Esophagus squamous epithelium (tissue), 5 donors: ENCODE results near the gene DHRS13. TPM values are rescaled to one million over a fixed set of nuclear protein-coding genes. Genes with fewer than 3 reads are reported as not detected.
A peak's percentile ranks its signal among the peaks of the same experiment; 100 is the strongest.

Source experiments
- DNase-seq: peaks from one replicate; lab custom pipeline; 2025; lab: John Stamatoyannopoulos, UW
- H3K27ac ChIP-seq, 4 donors: fragments of 200-600 bp; sonication (generic); one replicate each; pipeline ENCODE4 v1.5.1; 2016 to 2019; ENCODE audit warnings: mild to moderate bottlenecking in 1 of 4
- H3K27me3 ChIP-seq, 4 donors: fragments of 200-600 bp; sonication (generic); 1 replicate in 3 of 4; 2 replicates in 1 of 4; pipeline versions ENCODE4 v1.5.1 to v1.6.0; 2017 to 2021; ENCODE audit warnings: antibody characterized with exemption in 1 of 4
- H3K36me3 ChIP-seq, 3 donors: fragments of 200-600 bp; sonication (generic); one replicate each; pipeline ENCODE4 v1.5.1; 2016 to 2019
- H3K4me1 ChIP-seq, 3 donors: fragments of 200-600 bp; sonication (generic); one replicate each; pipeline ENCODE4 v1.5.1; 2017 to 2019
- H3K4me3 ChIP-seq, 4 donors: fragments of 200-600 bp; sonication (generic); 1 replicate in 3 of 4; 2 replicates in 1 of 4; pipeline ENCODE4 v1.5.1; 2016 to 2019; ENCODE audit warnings: mild to moderate bottlenecking in 2 of 4, moderate library complexity in 1 of 4
- H3K9me3 ChIP-seq, 3 donors: fragments of 200-600 bp; sonication (generic); one replicate each; pipeline ENCODE4 v1.5.1; 2016 to 2019
- POLR2A ChIP-seq, 4 donors: fragments of 450-650 bp; IDR thresholded peaks; one replicate each; pipeline ENCODE4 v1.6.1; 2017; ENCODE audit warnings: antibody characterized with exemption in 4 of 4, mild to moderate bottlenecking in 4 of 4, moderate library complexity in 3 of 4
- WGBS, 2 donors: methylation state at CpG; one replicate each; pipeline ENCODE4 v1.1.5; 2018; 5-methylcytosine and 5-hydroxymethylcytosine counted together
- intact Hi-C: fragments of 100-400 bp; cut with DNase I; formaldehyde crosslinking; loops from one replicate; pipeline ENCODE4 v1.15.0; 2022
- total RNA-seq, 4 donors: library from RNA; depleted of rRNA; stranded (reverse); fragments of >200 nt; gene quantifications; one replicate each; pipeline ENCODE4 v1.1.0, GENCODE V29; 2016
- TF ChIP-seq, protein P1 (sequence below), 6 experiments: fragments of 450-650 bp in 4 of 6; fragments of 200-600 bp in 2 of 6; sonication (generic) in 2 of 6; IDR thresholded peaks; one replicate each; pipeline ENCODE4 v1.5.1; 2016 to 2019; ENCODE audit warnings: antibody characterized with exemption in 6 of 6, mild to moderate bottlenecking in 4 of 6, moderate library complexity in 4 of 6
- donor health status: DM: yes; HTN: yes; CAD: no.

The DHRS13 gene
- total RNA-seq, 4 donors from 2014 or later, result 10.3 to 17.0 (median 14.9) TPM

DNA sequence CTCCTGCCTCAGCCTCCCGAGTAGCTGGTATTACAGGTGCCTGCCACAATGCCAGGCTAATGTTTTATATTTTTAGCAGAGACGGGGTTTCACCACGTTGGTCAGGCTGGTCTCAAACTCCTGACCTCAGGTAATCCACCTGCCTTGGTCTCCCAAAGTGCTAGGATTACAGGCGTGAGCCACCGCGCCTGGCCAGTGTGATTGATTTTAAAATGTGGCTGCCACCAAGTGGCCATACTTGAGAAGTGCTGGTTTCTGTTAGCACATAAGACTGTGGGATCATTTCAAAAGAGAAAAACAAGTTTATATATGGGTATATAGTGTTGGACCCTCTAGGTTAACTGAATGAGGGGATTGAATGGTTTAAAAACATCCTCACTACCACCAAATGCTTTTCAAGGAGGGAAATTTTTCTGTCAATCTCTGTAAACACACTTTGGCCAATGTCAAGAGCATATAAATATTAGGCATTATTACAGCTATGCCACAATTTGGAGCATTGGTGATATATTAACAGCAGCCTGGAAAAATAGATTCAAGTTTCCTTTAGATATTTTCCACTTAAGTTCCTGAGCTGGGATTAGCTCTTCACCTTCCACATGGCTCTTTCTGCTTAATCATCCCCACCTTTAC is 13.5 kb upstream of the DHRS13 start:
- H3K9me3 ChIP-seq, result no peaks in the 10 kb centered on the region
- TF ChIP-seq, protein P1, sequence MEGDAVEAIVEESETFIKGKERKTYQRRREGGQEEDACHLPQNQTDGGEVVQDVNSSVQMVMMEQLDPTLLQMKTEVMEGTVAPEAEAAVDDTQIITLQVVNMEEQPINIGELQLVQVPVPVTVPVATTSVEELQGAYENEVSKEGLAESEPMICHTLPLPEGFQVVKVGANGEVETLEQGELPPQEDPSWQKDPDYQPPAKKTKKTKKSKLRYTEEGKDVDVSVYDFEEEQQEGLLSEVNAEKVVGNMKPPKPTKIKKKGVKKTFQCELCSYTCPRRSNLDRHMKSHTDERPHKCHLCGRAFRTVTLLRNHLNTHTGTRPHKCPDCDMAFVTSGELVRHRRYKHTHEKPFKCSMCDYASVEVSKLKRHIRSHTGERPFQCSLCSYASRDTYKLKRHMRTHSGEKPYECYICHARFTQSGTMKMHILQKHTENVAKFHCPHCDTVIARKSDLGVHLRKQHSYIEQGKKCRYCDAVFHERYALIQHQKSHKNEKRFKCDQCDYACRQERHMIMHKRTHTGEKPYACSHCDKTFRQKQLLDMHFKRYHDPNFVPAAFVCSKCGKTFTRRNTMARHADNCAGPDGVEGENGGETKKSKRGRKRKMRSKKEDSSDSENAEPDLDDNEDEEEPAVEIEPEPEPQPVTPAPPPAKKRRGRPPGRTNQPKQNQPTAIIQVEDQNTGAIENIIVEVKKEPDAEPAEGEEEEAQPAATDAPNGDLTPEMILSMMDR (IDR thresholded peaks at IDR 0.05), result peak; percentile 46 to 80 (median 68)
- TF ChIP-seq POLR2A (IDR thresholded peaks at IDR 0.05), result no peak
- no peak overlapping the region for H3K4me3 ChIP-seq
- WGBS, 2 donors, result 48 to 55% methylated on average over 6 of the region's 6 CpGs
- intact Hi-C loops, result loop anchor here (10.0 kb wide), 1 partner anchor 152 kb away; no protein-coding TSS in a partner anchor
- H3K27me3 ChIP-seq, result no peaks in the 10 kb centered on the region
- peaks cover 0 to 14% (median 0%) of the 10 kb centered on the region in 3 donors for H3K4me1 ChIP-seq
- DNase-seq, result no peak
- H3K27ac ChIP-seq, result no peak overlapping the region
- peaks cover 39 to 98% (median 77%) of the 10 kb centered on the region in 3 donors for H3K36me3 ChIP-seq

DNA sequence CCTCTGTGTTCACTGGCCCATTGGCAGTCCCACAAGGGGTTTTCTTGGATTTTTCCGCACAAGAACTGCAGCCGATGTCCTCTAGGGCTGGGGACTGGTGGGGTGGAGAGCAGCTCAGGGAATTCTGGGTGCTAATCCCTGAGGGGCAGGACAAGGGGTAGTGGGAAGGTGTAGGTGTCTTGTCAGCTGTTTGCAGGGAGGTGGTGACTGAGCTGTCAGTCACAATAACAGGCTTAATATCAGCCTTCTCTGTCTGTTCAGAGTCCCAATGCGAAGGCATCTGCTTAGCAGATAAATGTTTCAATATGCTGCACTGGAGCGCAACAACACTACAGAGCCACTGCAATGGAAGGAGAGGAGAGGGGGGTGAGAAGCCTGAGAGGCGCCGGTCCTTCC is 10.1 kb upstream of the DHRS13 start:
- TF ChIP-seq POLR2A (IDR thresholded peaks at IDR 0.05), result no peak
- TF ChIP-seq, protein P1 (IDR thresholded peaks at IDR 0.05), result no peak
- Histone ChIP-seq H3K9me3 (no peaks in the 10 kb centered on the region), H3K27ac (peak overlapping the region in 1 of 4 donors; percentile 35), H3K4me1 (peaks cover 12 to 30% (median 15%) of the 10 kb centered on the region in 3 donors), H3K27me3 (no peaks in the 10 kb centered on the region), H3K36me3 (peaks cover 39 to 98% (median 68%) of the 10 kb centered on the region in 3 donors), H3K4me3 (no peak overlapping the region)
- WGBS, 2 donors, result 92 to 97% methylated on average over 2 to 4 of the region's 6 CpGs
- no peak for DNase-seq
- intact Hi-C loops, result loop anchor here (10.0 kb wide), 1 partner anchor 148 kb away; no protein-coding TSS in a partner anchor

DNA sequence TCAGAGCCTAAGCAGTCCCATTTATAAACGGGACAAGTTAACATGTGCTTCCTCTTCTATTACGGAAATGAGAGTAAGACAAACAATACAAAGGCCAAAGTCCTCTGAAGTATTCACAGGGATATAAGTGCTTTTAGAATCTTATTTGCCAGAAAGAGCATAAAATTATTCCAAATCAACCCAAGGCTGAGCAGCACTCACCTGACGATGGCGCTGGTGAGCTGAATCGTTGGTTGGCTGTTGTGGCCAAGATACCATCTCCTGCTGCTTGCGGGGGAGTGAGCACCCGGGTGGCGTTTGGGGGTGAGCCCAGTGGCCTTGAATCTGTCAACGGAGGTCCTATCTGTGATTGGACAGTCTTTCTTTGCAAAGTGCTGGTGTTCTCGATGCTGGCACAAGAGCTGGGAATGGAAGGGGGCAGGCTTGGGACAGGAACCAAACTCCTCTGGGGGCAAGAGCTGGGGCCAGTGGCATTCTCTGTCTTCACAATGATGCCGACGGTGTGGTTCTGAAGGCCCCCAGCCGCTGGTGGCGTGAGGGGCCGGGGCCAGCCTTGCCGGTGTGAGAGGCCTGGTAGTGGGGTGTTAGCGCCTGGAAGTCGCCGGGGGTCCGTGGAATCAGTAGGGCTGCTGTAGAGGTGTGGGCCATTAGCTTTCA is 9.5 kb upstream of the DHRS13 start:
- H3K36me3 ChIP-seq, result peaks cover 34 to 98% (median 69%) of the 10 kb centered on the region in 3 donors
- no peak for DNase-seq
- no peak overlapping the region for H3K4me3 ChIP-seq
- H3K4me1 ChIP-seq, result peaks cover 12 to 31% (median 20%) of the 10 kb centered on the region in 3 donors
- peak overlapping the region in 1 of 4 donors; percentile 35 for H3K27ac ChIP-seq
- H3K9me3 ChIP-seq, result no peaks in the 10 kb centered on the region
- 69 to 77% methylated on average over 10 to 11 of the region's 20 CpGs for WGBS, 2 donors
- TF ChIP-seq, protein P1 (IDR thresholded peaks at IDR 0.05), result peak in 2 of 6 experiments; percentile 9 to 13
- no peak for TF ChIP-seq POLR2A (IDR thresholded peaks at IDR 0.05)
- intact Hi-C loops, result loop anchor here (10.0 kb wide), 1 partner anchor 148 kb away; no protein-coding TSS in a partner anchor
- no peaks in the 10 kb centered on the region for H3K27me3 ChIP-seq

DNA sequence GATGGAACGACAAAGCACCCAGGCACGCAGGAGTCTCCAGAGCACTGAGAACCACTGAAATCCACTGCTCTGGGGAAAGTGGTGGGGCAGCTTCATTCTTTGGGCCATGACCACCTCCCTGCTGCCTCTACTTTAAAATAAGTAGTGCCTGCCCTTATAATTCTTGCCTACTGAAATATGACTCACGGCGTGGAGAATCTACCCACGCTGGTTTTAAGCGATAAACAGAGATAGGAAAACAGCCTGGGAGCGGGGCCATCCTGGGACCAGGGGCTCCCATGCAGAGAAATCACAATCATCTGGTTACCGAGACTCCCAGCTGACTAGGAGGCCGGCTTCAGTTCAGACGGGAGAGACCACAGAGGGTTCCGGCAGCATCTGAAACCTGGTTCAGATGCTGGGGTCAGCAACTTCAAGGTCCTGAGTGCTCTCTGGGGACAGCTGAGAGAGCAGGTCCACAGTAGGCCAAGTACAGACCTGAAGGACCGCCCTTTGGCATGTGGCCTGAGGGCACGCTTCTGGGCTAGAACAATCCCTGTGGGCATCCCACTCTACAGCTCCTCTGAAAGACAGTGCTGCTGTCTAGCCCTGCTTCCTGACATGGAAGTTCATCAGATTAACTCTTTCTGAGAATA is 8.6 kb upstream of the DHRS13 start:
- H3K36me3 ChIP-seq, result peaks cover 29 to 98% (median 61%) of the 10 kb centered on the region in 3 donors
- H3K4me1 ChIP-seq, result peaks cover 12 to 36% (median 24%) of the 10 kb centered on the region in 3 donors
- intact Hi-C loops, result loop anchor here (10.0 kb wide), 1 partner anchor 147 kb away; no protein-coding TSS in a partner anchor

More for the DNA sequence above, 8.6 kb upstream of the DHRS13 start:
- Histone ChIP-seq H3K9me3 (no peaks in the 10 kb centered on the region), H3K27ac (no peak overlapping the region), H3K4me3 (no peak overlapping the region), H3K27me3 (no peaks in the 10 kb centered on the region)
- TF ChIP-seq, protein P1 (IDR thresholded peaks at IDR 0.05), result no peak
- TF ChIP-seq POLR2A (IDR thresholded peaks at IDR 0.05), result no peak
- no peak for DNase-seq
- 92 to 100% methylated on average over 4 to 7 of the region's 13 CpGs for WGBS, 2 donors
